ENCODE measurements around the gene CISD1.

CISD1 gene

GRCh38 chr10:58305821-58306220 is 36.9 kb downstream of the CISD1 start:
- DNase-seq: no peak

GRCh38 chr10:58307676-58308075 is 38.7 kb downstream of the CISD1 start:
- DNase-seq: no peak

DNA sequence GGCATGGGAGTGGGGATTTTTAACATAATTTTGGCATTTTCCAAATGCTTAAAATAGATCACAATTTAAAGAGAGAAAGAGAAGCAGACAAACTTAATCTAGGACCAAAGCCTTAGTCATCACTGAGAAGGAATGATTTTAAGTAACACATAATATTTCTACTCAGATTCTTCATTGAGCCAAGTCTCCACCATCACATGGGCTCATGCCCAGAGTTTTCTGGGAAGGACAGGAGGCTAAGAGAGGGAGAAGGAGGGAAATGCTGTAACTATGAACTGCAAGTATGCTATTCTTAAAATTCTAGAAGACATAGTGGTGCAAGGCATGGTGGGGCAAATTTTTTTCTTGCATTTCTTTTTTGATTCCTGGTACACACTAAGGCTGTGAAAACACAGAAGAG is 42.1 kb downstream of the CISD1 start:
- no peak for DNase-seq

DNA sequence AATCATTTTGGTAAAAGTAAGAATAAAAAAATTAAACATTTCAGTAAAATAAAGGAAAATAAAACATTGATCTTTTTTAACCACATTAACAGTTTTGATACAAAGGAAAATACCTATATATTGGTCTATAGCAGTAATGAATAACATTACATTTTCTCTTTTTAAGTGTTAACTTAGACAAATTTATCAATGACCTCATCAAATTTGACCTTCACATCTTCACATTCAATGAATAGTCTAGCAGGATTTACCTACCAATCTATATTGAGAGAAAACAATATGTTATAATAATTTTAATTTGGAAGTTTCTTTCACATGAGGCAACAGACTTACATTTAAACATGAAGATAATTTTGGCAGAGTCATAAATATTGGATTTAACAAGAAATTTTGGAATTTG is 47.9 kb downstream of the CISD1 start:
- no peak for DNase-seq

DNA sequence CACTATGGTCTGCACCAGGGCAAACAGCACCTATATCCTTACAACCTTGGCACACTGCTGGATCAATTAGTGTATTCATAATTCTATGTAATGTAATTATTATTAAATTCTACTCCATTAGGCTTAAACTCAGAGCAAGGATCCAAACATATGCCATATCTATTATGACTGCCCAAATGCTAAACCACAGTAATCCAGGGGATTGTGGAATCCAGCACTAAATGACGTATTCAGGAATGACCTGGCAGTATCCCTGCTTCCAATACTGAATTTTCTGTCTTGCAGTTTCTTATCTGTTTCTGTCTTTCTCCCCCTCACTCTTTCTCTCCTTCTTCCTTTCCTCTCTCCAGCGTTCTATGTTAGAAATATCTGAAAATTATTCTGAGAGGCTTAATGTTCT is 49.4 kb downstream of the CISD1 start:
- DNase-seq: no peak

DNA sequence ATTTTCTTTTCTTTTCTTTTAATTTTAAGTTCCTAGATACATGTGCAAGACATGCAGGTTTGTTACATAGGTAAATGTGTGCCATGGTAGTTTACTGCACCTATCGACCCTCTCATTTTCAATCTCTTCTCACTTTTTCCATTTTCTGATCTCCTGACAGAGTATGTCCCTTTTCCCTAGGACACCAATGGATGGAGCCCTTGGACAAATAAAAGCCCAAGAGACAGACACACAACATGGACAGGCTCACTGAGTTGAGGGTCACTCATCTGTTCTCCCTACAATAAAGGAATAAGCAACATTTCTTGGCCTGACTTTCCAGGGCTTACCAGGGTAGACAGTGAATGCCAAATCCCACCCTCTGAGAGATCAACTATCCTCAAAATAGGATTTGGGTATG is 50.6 kb downstream of the CISD1 start:
- no peak for DNase-seq

- DNase-seq: no peak
These were observed 51.5 kb downstream of the CISD1 start for GRCh38 chr10:58320351-58321049.

GRCh38 chr10:58322072-58322834 is 53.3 kb downstream of the CISD1 start:
- DNase-seq: no peak

GRCh38 chr10:58322835-58323209 is 53.9 kb downstream of the CISD1 start:
- no peak for DNase-seq

- no peak for DNase-seq
These were observed 58.0 kb downstream of the CISD1 start for GRCh38 chr10:58326967-58327381.

- DNase-seq: no peak
These were observed 59.3 kb downstream of the CISD1 start for GRCh38 chr10:58328233-58328632.

DNA sequence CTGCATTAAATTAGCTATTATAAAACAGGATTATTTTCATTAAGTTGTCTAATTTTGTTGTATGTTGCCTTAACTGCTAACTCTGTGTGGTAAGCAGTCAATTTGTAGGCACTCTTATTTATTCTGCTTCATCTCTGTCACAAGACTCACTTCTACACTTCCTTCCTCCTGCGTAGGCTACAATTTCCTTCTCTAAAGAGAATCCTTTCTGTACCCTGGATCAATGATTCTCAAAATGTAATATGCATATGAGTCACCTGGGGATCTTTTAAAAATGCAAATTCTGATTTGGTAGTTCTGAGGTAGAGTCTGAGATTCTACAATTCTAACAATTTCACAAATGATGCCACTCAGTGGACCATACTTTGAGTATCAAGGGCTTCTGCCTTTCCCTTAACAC is 61.5 kb downstream of the CISD1 start:
- DNase-seq: no peak

GRCh38 chr10:58331646-58332045 is 62.7 kb downstream of the CISD1 start:
- no peak for DNase-seq

DNA sequence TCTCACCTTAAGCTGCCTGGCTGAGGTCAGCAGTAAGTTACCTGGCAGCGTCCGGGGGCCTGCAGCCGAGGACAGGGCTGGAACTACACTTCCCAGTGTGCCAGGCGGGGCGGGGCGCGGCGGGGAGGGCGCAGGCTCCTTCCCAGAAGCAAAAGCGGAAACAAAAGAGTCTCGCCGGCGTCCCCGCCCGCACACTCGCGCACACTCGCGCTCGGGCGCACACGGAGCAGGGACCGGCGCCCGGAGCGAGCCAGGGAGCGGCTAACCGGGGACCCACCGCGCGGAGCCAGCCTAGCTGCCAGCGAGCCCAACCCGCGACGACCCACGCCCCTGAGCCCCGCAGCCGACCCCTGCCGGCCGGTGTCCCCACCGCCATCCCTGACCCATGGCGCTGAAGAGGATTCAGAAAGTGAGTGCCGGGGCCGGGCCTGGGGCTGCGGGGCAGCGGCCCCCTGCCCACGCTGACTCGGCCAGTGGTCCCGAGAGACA is 65.9 kb downstream of the CISD1 start, which contains the start of gene UBE2D1:
TSS of gene UBE2D1 (plus strand) at position 190 of the 489 bp plus-strand sequence. CDS start at position 386, 196 bp downstream.
- DNase-seq: peak in 55 of 56 donors; percentile 40 to 93 (median 77)

- DNase-seq: peak in 31 of 56 donors; percentile 7 to 55 (median 28)
These were observed 66.5 kb downstream of the CISD1 start for GRCh38 chr10:58335306-58336005.

- DNase-seq: no peak
These were observed 67.3 kb downstream of the CISD1 start for GRCh38 chr10:58336242-58336641.
